ENCODE results near the gene DLG5. TPM values are rescaled to one million over a fixed set of nuclear protein-coding genes. Genes with fewer than 3 reads are reported as not detected.

The DLG5 gene
- total and polyA plus RNA-seq, 2 donors (not counting 1 experiment from before 2014, with no cell fraction given): 0.51 to 0.54 TPM

GRCh38 chr10:77892021-77892739 is 34.4 kb downstream of the DLG5 start:
- H4K20me1 ChIP-seq (ENCODE audit: control insufficient read depth, insufficient read depth, low read length, poor library complexity, severe bottlenecking): no peaks in the 10 kb centered on the region
- intact Hi-C loops (cut with micrococcal nuclease): no loop called here
- Mint-ChIP-seq H3K9me3 (ENCODE audit: insufficient read depth) (no peaks in the 10 kb centered on the region), H3K4me3 (no peak overlapping the region), H3K4me1 (no peaks in the 10 kb centered on the region), H3K27me3 (peaks cover 15% of the 10 kb centered on the region), H3K27ac (no peak overlapping the region)
- no peak overlapping the region for H2AFZ ChIP-seq (ENCODE audit: insufficient read depth, low read depth, low read length, poor library complexity, severe bottlenecking)
- H3K9me3 ChIP-seq (ENCODE audit: control extremely low read depth in 1 of 3, control insufficient read depth in 2 of 3, insufficient read depth in 1 of 3, low read length in 2 of 3): no peaks in the 10 kb centered on the region
- H3K4me2 ChIP-seq (replicated peaks; ENCODE audit: low read depth, low read length, poor library complexity, severe bottlenecking): no peak overlapping the region
- no peak overlapping the region for H3K9ac ChIP-seq (ENCODE audit: low read length)
- no peak overlapping the region for H3K4me3 ChIP-seq (ENCODE audit: control extremely low read depth in 1 of 5, extremely low read depth in 1 of 5, insufficient read depth in 1 of 5, low read depth in 2 of 5, low read length in 4 of 5)
- TF ChIP-seq CTCF (IDR thresholded peaks at IDR 0.05) (no peak), EZH2 (IDR thresholded peaks at IDR 0.05; ENCODE audit: borderline replicate concordance, insufficient read depth, low read depth, low read length, poor library complexity, severe bottlenecking) (no peak)
- no peaks in the 10 kb centered on the region for H3K27me3 ChIP-seq (replicated peaks in 1 of 4; ENCODE audit: control extremely low read depth in 1 of 4, control insufficient read depth in 3 of 4, insufficient read depth in 4 of 4, low read length in 3 of 4)
- CTCF ChIA-PET: no interaction called here
- WGBS (ENCODE audit: insufficient coverage): 89% methylated on average over 7 of the region's 8 CpGs
- H3K27ac ChIP-seq (ENCODE audit: low read length in 2 of 2): no peak overlapping the region
- no peak for DNase-seq
- POLR2A ChIA-PET: no interaction called here
- no peaks in the 10 kb centered on the region for H3K79me2 ChIP-seq (ENCODE audit: control insufficient read depth, insufficient read depth, low read length)
- no peaks in the 10 kb centered on the region for H3K36me3 ChIP-seq (replicated peaks in 1 of 2; ENCODE audit: control extremely low read depth in 1 of 2, control insufficient read depth in 1 of 2, extremely low read depth in 1 of 2, insufficient read depth in 2 of 2, low read length in 1 of 2)
- no peaks in the 10 kb centered on the region for H3K4me1 ChIP-seq (ENCODE audit: control insufficient read depth in 2 of 2, insufficient read depth in 2 of 2, low read length in 2 of 2)
- ATAC-seq (ENCODE audit: low read depth): no peak

- H3K9me3 Mint-ChIP-seq (ENCODE audit: insufficient read depth): no peaks in the 10 kb centered on the region
- TF ChIP-seq CTCF (IDR thresholded peaks at IDR 0.05) (no peak), EZH2 (IDR thresholded peaks at IDR 0.05; ENCODE audit: borderline replicate concordance, insufficient read depth, low read depth, low read length, poor library complexity, severe bottlenecking) (no peak)
- no peaks in the 10 kb centered on the region for H3K4me1 Mint-ChIP-seq
- H3K4me3 Mint-ChIP-seq: no peak overlapping the region
- H3K4me3 ChIP-seq (ENCODE audit: control extremely low read depth in 1 of 5, extremely low read depth in 1 of 5, insufficient read depth in 1 of 5, low read depth in 2 of 5, low read length in 4 of 5): no peak overlapping the region
- H3K27me3 Mint-ChIP-seq: peaks cover 8% of the 10 kb centered on the region
- H3K4me1 ChIP-seq (ENCODE audit: control insufficient read depth in 2 of 2, insufficient read depth in 2 of 2, low read length in 2 of 2): no peaks in the 10 kb centered on the region
- ChIA-PET CTCF (no interaction called here), POLR2A (no interaction called here)
- H2AFZ ChIP-seq (ENCODE audit: insufficient read depth, low read depth, low read length, poor library complexity, severe bottlenecking): no peak overlapping the region
- ATAC-seq (ENCODE audit: low read depth): no peak
- H3K9me3 ChIP-seq (ENCODE audit: control extremely low read depth in 1 of 3, control insufficient read depth in 2 of 3, insufficient read depth in 1 of 3, low read length in 2 of 3): no peaks in the 10 kb centered on the region
- H4K20me1 ChIP-seq (ENCODE audit: control insufficient read depth, insufficient read depth, low read length, poor library complexity, severe bottlenecking): no peaks in the 10 kb centered on the region
- H3K27ac ChIP-seq (ENCODE audit: low read length in 2 of 2): no peak overlapping the region
- WGBS (ENCODE audit: insufficient coverage): 89% methylated on average over 7 of the region's 7 CpGs
- DNase-seq: no peak
- H3K9ac ChIP-seq (ENCODE audit: low read length): no peak overlapping the region
- no peak overlapping the region for H3K4me2 ChIP-seq (replicated peaks; ENCODE audit: low read depth, low read length, poor library complexity, severe bottlenecking)
- intact Hi-C loops (cut with micrococcal nuclease): no loop called here
- H3K36me3 ChIP-seq (replicated peaks in 1 of 2; ENCODE audit: control extremely low read depth in 1 of 2, control insufficient read depth in 1 of 2, extremely low read depth in 1 of 2, insufficient read depth in 2 of 2, low read length in 1 of 2): no peaks in the 10 kb centered on the region
- H3K27ac Mint-ChIP-seq: no peak overlapping the region
- no peaks in the 10 kb centered on the region for H3K79me2 ChIP-seq (ENCODE audit: control insufficient read depth, insufficient read depth, low read length)
- no peaks in the 10 kb centered on the region for H3K27me3 ChIP-seq (replicated peaks in 1 of 4; ENCODE audit: control extremely low read depth in 1 of 4, control insufficient read depth in 3 of 4, insufficient read depth in 4 of 4, low read length in 3 of 4)
Observed at GRCh38 chr10:77890097-77890496, 36.5 kb downstream of the DLG5 start.
